Neural crest cell (in vitro differentiated cells): Measurements from ENCODE around the gene NFIX. TPM values are rescaled to one million over a fixed set of nuclear protein-coding genes. Genes with fewer than 3 reads are reported as not detected.

Experiments used
- DNase-seq: peaks from one replicate; pipeline ENCODE4 v3.0.0; 2021; ENCODE audit warnings: low read depth, mixed read lengths, low spot score
- H3K27ac Mint-ChIP-seq: one replicate; pipeline ENCODE4 v1.8.0; 2021; ENCODE audit warnings: mild to moderate bottlenecking, mixed read lengths; ENCODE audit not compliant: unreplicated experiment
- H3K27me3 Mint-ChIP-seq: 2 replicates; pipeline ENCODE4 v1.8.0; 2021; ENCODE audit warnings: low read depth, mild to moderate bottlenecking, mixed read lengths
- H3K36me3 Mint-ChIP-seq: 2 replicates; pipeline ENCODE4 v1.8.0; 2021; ENCODE audit warnings: low read depth, mild to moderate bottlenecking, mixed read lengths
- H3K4me1 Mint-ChIP-seq: 2 replicates; pipeline ENCODE4 v1.8.0; 2021; ENCODE audit warnings: mixed read lengths
- H3K4me3 Mint-ChIP-seq: one replicate; pipeline ENCODE4 v1.8.0; 2021; ENCODE audit warnings: mild to moderate bottlenecking, mixed read lengths
- H3K9me3 Mint-ChIP-seq: 2 replicates; pipeline ENCODE4 v1.8.0; 2021; ENCODE audit warnings: mixed read lengths
- total RNA-seq: library from RNA; stranded (reverse); gene quantifications from 2 replicates; pipeline ENCODE4 v1.2.1, GENCODE V29; 2021
- TF ChIP-seq, protein P1 (sequence below): fragments of 200-600 bp; sonication (generic); conservative IDR thresholded peaks from 2 replicates; pipeline ENCODE4 v1.5.0; 2021; ENCODE audit warnings: antibody characterized with exemption, mild to moderate bottlenecking

Gene NFIX
- total RNA-seq, 1 donor from 2014 or later, result 0.68 TPM

- H3K9me3 Mint-ChIP-seq, result no peaks in the 10 kb centered on the region
- TF ChIP-seq, protein P1, sequence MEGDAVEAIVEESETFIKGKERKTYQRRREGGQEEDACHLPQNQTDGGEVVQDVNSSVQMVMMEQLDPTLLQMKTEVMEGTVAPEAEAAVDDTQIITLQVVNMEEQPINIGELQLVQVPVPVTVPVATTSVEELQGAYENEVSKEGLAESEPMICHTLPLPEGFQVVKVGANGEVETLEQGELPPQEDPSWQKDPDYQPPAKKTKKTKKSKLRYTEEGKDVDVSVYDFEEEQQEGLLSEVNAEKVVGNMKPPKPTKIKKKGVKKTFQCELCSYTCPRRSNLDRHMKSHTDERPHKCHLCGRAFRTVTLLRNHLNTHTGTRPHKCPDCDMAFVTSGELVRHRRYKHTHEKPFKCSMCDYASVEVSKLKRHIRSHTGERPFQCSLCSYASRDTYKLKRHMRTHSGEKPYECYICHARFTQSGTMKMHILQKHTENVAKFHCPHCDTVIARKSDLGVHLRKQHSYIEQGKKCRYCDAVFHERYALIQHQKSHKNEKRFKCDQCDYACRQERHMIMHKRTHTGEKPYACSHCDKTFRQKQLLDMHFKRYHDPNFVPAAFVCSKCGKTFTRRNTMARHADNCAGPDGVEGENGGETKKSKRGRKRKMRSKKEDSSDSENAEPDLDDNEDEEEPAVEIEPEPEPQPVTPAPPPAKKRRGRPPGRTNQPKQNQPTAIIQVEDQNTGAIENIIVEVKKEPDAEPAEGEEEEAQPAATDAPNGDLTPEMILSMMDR, result no peak
- no peak overlapping the region for H3K27ac Mint-ChIP-seq
- H3K27me3 Mint-ChIP-seq, result peaks cover 94% of the 10 kb centered on the region
- peaks cover 4% of the 10 kb centered on the region for H3K36me3 Mint-ChIP-seq
- peaks cover 22% of the 10 kb centered on the region for H3K4me1 Mint-ChIP-seq
- no peak for DNase-seq
- H3K4me3 Mint-ChIP-seq, result no peak overlapping the region
Measured at GRCh38 chr19:13097463-13098258, 102.4 kb downstream of the NFIX start.

- peak overlapping the region; percentile 27 for H3K4me3 Mint-ChIP-seq
- DNase-seq, result no peak
- H3K9me3 Mint-ChIP-seq, result no peaks in the 10 kb centered on the region
- peaks cover 91% of the 10 kb centered on the region for H3K27me3 Mint-ChIP-seq
- TF ChIP-seq, protein P1, result no peak
- H3K4me1 Mint-ChIP-seq, result peaks cover 22% of the 10 kb centered on the region
- H3K27ac Mint-ChIP-seq, result no peak overlapping the region
- peaks cover 4% of the 10 kb centered on the region for H3K36me3 Mint-ChIP-seq
Measured at GRCh38 chr19:13098277-13099072, 103.2 kb downstream of the NFIX start.

DNA sequence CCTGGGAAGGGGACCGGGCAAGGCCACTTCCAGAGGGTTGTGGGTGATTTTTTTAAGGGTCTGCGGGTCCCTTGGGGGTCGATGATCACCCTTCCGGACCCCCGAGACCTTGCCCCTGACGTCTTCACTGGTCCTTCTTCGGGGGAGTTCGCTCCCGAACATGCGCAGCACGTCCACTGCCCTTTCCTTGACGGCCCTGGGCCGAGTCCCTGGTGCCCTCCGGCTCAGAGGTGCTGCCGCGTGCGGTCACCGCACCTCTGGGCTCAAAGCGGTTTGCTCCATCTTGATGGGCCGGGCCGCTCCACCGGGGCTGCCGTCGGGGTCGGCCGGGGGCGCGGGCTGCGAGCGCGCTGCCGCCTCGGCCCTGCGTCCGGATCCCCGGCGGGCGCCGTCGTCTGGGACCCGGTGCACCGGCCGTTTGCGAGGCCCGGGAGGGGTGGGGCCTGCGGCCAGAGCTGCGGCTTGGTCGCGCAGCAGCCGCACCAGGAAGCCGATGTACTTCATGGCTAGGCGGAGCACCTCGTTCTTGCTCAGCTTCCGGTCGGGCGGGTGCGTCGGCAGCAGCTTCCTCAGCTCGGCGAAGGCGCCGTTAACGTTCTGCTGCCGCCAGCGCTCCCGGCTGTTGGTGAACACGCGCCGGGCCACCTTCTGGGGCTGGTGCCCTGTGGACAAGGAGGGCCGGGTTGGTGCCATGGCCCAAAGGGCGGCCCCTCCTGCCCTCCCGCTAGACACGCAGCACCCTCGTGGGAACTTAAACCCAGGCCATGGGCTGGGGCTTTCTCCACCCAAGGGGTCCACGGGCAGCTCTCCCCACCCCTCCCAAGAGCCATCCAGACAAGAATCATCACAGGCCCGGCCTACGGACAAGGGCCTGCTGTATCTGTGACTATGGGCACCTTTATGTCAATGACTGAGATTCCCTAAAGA lies 104.1 kb downstream of the NFIX start:
- Mint-ChIP-seq H3K9me3 (no peaks in the 10 kb centered on the region), H3K27ac (no peak overlapping the region), H3K27me3 (peaks cover 82% of the 10 kb centered on the region), H3K36me3 (peaks cover 4% of the 10 kb centered on the region), H3K4me3 (peak overlapping the region; percentile 10), H3K4me1 (peaks cover 22% of the 10 kb centered on the region)
- no peak for DNase-seq
- TF ChIP-seq, protein P1, result no peak

DNA sequence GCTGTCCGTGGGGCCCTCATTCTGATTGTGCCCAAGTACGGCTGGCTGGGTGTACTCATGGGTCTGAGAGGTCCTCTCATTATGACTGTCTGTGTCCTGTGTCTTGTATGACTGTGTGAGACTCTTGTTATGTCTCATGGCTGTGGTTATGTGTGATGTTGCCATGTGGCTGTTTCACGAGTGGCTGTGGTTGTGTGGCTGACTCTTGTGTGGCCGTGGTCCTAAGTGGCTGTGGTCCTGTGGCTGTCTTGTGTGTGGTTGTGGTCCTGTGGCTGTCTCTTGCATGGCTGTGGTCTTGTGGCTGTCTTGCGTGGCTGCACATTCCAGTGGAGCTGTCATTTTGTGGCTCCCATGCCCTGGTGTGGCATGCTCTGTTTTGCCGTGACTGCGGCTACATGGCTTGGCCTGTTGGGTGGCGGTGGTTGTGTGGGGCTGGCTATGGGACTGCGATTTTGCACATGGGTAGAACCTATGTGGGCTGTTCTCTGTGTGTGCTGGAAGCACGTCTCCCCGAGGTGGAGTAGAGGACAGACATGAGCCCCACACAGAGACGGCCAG lies 104.8 kb downstream of the NFIX start:
- Mint-ChIP-seq H3K9me3 (no peaks in the 10 kb centered on the region), H3K27me3 (peaks cover 75% of the 10 kb centered on the region), H3K36me3 (peaks cover 4% of the 10 kb centered on the region), H3K27ac (no peak overlapping the region), H3K4me3 (peak overlapping the region; percentile 10), H3K4me1 (peaks cover 18% of the 10 kb centered on the region)
- no peak for DNase-seq
- TF ChIP-seq, protein P1, result no peak
